ENCODE data around the gene RPUSD1. TPM values are rescaled to one million over a fixed set of nuclear protein-coding genes. Genes with fewer than 3 reads are reported as not detected.
A peak's percentile ranks its signal among the peaks of the same experiment; 100 is the strongest.

The RPUSD1 gene
- total RNA-seq, 1 experiment from 2014 or later, result 41.1 TPM

DNA sequence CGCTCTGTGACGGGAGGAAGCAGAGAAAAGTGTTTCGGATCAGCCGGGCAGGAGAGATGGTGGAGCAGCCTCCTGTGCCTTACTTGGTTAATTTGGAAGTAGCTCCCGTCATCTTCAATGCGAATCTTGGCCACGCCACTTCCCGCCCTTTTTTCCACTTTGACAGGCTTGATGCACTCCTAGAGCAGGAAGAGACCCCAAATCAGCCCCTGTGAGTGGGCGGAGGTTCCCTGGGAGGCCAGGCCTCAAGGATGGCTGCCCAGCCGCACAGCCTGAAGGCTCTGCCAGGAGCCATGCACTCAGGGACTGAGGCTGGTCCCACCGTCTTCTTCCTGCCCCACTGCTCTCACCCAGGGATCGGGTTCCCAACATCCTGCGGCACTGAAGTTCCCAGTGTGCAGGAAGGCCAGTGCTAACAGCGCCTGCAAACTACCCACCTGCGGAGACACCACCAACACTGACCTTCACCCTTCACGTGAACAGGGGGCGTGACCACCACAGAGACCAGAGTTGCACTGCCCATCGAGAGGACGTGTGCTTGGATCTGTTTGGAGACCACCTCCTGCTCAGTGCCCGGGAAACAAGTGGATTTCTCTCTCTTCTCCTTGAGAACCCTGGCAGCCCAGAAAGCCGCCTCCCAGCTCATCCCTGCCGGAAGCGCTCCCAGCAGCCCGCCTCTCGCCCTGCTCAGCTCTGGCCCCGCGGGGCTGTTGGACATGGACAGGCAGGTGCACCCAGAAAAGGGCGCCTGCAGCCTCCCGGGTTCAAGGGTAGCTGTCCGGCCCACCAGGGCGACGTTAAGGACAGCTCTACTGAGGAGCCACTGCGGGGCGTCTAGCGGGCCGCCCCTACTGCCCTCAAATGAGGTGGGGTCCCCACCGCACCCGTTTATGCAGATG is 48.4 kb downstream of the RPUSD1 start:
- no TSS peak for BruUV-seq (replicated peaks)
- POLR2A ChIA-PET (ENCODE audit: low non-redundant PET), result interaction anchor here (0.6 kb wide), 1 partner anchor 31 kb away, joined by 4 read pairs; no protein-coding TSS in a partner anchor
- TF ChIP-seq, protein P1, sequence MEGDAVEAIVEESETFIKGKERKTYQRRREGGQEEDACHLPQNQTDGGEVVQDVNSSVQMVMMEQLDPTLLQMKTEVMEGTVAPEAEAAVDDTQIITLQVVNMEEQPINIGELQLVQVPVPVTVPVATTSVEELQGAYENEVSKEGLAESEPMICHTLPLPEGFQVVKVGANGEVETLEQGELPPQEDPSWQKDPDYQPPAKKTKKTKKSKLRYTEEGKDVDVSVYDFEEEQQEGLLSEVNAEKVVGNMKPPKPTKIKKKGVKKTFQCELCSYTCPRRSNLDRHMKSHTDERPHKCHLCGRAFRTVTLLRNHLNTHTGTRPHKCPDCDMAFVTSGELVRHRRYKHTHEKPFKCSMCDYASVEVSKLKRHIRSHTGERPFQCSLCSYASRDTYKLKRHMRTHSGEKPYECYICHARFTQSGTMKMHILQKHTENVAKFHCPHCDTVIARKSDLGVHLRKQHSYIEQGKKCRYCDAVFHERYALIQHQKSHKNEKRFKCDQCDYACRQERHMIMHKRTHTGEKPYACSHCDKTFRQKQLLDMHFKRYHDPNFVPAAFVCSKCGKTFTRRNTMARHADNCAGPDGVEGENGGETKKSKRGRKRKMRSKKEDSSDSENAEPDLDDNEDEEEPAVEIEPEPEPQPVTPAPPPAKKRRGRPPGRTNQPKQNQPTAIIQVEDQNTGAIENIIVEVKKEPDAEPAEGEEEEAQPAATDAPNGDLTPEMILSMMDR (conservative IDR thresholded peaks at IDR 0.05; ENCODE audit: low read depth, low read length), result no peak
- no peak for TF ChIP-seq EZH2 (IDR thresholded peaks at IDR 0.05; ENCODE audit: borderline replicate concordance, low read depth, low read length, poor library complexity, severe bottlenecking)
- CTCF ChIA-PET, result interaction anchor here (0.6 kb wide), 1 partner anchor 64 kb away, joined by 5 read pairs; no protein-coding TSS in a partner anchor
- no peak for DNase-seq (ENCODE audit: low spot score)
- Histone ChIP-seq H3K4me1 (ENCODE audit: insufficient read depth, low read length, poor library complexity, severe bottlenecking) (peaks cover 5% of the 10 kb centered on the region), H3K27me3 (replicated peaks; ENCODE audit: insufficient read depth, low read depth, low read length, poor library complexity) (no peaks in the 10 kb centered on the region), H3K27ac (ENCODE audit: low read depth, low read length, poor library complexity, severe bottlenecking) (peak overlapping the region; percentile 83), H3K4me3 (ENCODE audit: low read depth, low read length, poor library complexity, severe bottlenecking) (peak overlapping the region; percentile 100), H3K36me3 (ENCODE audit: insufficient read depth, low read length, poor library complexity, severe bottlenecking) (peaks cover 11% of the 10 kb centered on the region), H3K9me3 (ENCODE audit: low read depth, low read length, poor library complexity, severe bottlenecking) (no peaks in the 10 kb centered on the region)
- intact Hi-C loops (cut with micrococcal nuclease; ENCODE audit: unreplicated experiment), result no loop called here

DNA sequence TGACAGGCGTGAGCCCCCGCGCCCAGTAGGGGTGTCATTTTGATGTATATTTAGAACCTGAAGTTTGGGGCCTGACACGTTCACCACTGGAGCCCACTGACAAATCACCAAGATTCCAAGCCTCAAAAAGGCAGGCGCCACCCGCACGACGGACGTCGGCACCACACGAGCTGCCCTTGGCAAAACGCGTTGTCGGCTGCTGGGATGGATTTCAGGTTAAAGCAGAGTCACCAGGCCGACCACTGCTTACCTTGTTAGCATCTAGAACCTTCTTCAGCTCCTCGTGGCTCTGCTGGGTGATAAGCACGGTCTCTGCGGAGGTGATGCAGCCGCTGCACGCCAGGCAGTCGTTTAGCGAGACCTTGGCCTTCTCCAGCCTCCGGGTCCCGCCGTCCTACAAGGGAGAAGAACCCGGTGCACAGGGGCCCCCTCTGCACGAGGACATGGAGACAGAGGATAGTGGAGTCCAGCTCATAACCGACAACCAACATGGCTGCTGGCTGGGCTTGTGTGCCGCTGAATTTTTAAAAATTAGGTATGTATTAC is 51.2 kb downstream of the RPUSD1 start:
- no TSS peak for BruUV-seq (replicated peaks)
- Histone ChIP-seq H3K27me3 (replicated peaks; ENCODE audit: insufficient read depth, low read depth, low read length, poor library complexity) (no peaks in the 10 kb centered on the region), H3K9me3 (ENCODE audit: low read depth, low read length, poor library complexity, severe bottlenecking) (no peaks in the 10 kb centered on the region), H3K27ac (ENCODE audit: low read depth, low read length, poor library complexity, severe bottlenecking) (no peak overlapping the region), H3K4me1 (ENCODE audit: insufficient read depth, low read length, poor library complexity, severe bottlenecking) (peaks cover 5% of the 10 kb centered on the region), H3K36me3 (ENCODE audit: insufficient read depth, low read length, poor library complexity, severe bottlenecking) (peaks cover 18% of the 10 kb centered on the region), H3K4me3 (ENCODE audit: low read depth, low read length, poor library complexity, severe bottlenecking) (no peak overlapping the region)
- no peak for DNase-seq (ENCODE audit: low spot score)
- CTCF ChIA-PET, result no interaction called here
- intact Hi-C loops (cut with micrococcal nuclease; ENCODE audit: unreplicated experiment), result no loop called here
- no peak for TF ChIP-seq EZH2 (IDR thresholded peaks at IDR 0.05; ENCODE audit: borderline replicate concordance, low read depth, low read length, poor library complexity, severe bottlenecking)
- TF ChIP-seq, protein P1 (conservative IDR thresholded peaks at IDR 0.05; ENCODE audit: low read depth, low read length), result no peak
- POLR2A ChIA-PET (ENCODE audit: low non-redundant PET), result no interaction called here

DNA sequence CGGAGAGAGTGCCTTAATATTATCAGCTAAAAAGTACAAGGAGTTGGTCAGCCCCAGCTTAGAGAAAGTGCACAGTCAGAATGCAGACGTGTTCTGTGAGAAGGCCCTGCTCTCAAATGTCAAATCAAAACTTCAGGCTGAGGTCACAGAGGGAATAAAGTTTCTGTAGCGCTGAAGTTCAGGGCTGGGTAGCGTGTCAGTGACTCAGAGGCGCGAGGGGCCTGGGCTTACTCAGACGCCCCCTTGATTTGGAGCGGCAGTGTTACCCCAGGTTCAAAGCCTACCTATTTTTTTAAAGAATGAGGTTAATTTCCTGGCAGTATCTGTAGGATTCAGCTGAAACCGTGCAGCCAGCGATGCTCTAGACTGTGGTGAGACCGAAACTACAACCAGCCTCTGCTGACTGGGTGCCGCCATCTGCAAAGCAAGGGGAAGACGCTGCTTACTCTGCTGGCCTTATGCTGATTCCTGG is 52.2 kb downstream of the RPUSD1 start:
- Histone ChIP-seq H3K9me3 (ENCODE audit: low read depth, low read length, poor library complexity, severe bottlenecking) (no peaks in the 10 kb centered on the region), H3K27me3 (replicated peaks; ENCODE audit: insufficient read depth, low read depth, low read length, poor library complexity) (no peaks in the 10 kb centered on the region), H3K36me3 (ENCODE audit: insufficient read depth, low read length, poor library complexity, severe bottlenecking) (peaks cover 18% of the 10 kb centered on the region), H3K4me3 (ENCODE audit: low read depth, low read length, poor library complexity, severe bottlenecking) (no peak overlapping the region), H3K4me1 (ENCODE audit: insufficient read depth, low read length, poor library complexity, severe bottlenecking) (peaks cover 5% of the 10 kb centered on the region), H3K27ac (ENCODE audit: low read depth, low read length, poor library complexity, severe bottlenecking) (no peak overlapping the region)
- no TSS peak for BruUV-seq (replicated peaks)
- intact Hi-C loops (cut with micrococcal nuclease; ENCODE audit: unreplicated experiment), result no loop called here
- ChIA-PET CTCF (no interaction called here), POLR2A (ENCODE audit: low non-redundant PET) (no interaction called here)
- DNase-seq (ENCODE audit: low spot score), result no peak
- no peak for TF ChIP-seq EZH2 (IDR thresholded peaks at IDR 0.05; ENCODE audit: borderline replicate concordance, low read depth, low read length, poor library complexity, severe bottlenecking)
- TF ChIP-seq, protein P1 (conservative IDR thresholded peaks at IDR 0.05; ENCODE audit: low read depth, low read length), result no peak

Data from A673 (cell line).